ENCODE results near the gene BAIAP3. TPM values are rescaled to one million over a fixed set of nuclear protein-coding genes. Genes with fewer than 3 reads are reported as not detected.

The BAIAP3 gene
- total RNA-seq, 1 donor from 2014 or later, result 8.4 TPM

- Histone ChIP-seq H3K27me3 (ENCODE audit: low read depth) (no peaks in the 10 kb centered on the region), H3K36me3 (peaks cover 30% of the 10 kb centered on the region), H3K27ac (no peak overlapping the region), H3K9me3 (no peaks in the 10 kb centered on the region), H3K4me1 (peaks cover 27% of the 10 kb centered on the region), H3K4me3 (no peak overlapping the region)
- intact Hi-C loops (cut with DNase I), result no loop called here
- TF ChIP-seq CTCF (IDR thresholded peaks at IDR 0.05), result no peak
- no peak for DNase-seq
- no peak for ATAC-seq
Measured at GRCh38 chr16:1347286-1347855, 13.9 kb downstream of the BAIAP3 start.

GRCh38 chr16:1347962-1348361, 14.5 kb downstream of the BAIAP3 start:
- Histone ChIP-seq H3K4me1 (peaks cover 29% of the 10 kb centered on the region), H3K4me3 (no peak overlapping the region), H3K27me3 (ENCODE audit: low read depth) (no peaks in the 10 kb centered on the region), H3K9me3 (no peaks in the 10 kb centered on the region), H3K27ac (no peak overlapping the region), H3K36me3 (peaks cover 30% of the 10 kb centered on the region)
- ATAC-seq (no peak), DNase-seq (no peak)
- intact Hi-C loops (cut with DNase I), result no loop called here
- no peak for TF ChIP-seq CTCF (IDR thresholded peaks at IDR 0.05)

- peaks cover 30% of the 10 kb centered on the region for H3K36me3 ChIP-seq
Measured at GRCh38 chr16:1348441-1348840, 15.0 kb downstream of the BAIAP3 start.

GRCh38 chr16:1348926-1349325, 15.5 kb downstream of the BAIAP3 start:
- Histone ChIP-seq H3K9me3 (no peaks in the 10 kb centered on the region), H3K4me3 (no peak overlapping the region), H3K27ac (no peak overlapping the region), H3K27me3 (ENCODE audit: low read depth) (no peaks in the 10 kb centered on the region), H3K36me3 (peaks cover 30% of the 10 kb centered on the region), H3K4me1 (peaks cover 31% of the 10 kb centered on the region)
- ATAC-seq, result no peak
- TF ChIP-seq CTCF (IDR thresholded peaks at IDR 0.05), result no peak
- no peak for DNase-seq
- intact Hi-C loops (cut with DNase I), result no loop called here

More at GRCh38 chr16:1348441-1348840, 15.0 kb downstream of the BAIAP3 start:
- intact Hi-C loops (cut with DNase I), result no loop called here
- H3K4me1 ChIP-seq, result peaks cover 30% of the 10 kb centered on the region
- H3K9me3 ChIP-seq, result no peaks in the 10 kb centered on the region
- DNase-seq (no peak), ATAC-seq (no peak)
- H3K27ac ChIP-seq, result no peak overlapping the region
- H3K27me3 ChIP-seq (ENCODE audit: low read depth), result no peaks in the 10 kb centered on the region
- no peak for TF ChIP-seq CTCF (IDR thresholded peaks at IDR 0.05)
- H3K4me3 ChIP-seq, result no peak overlapping the region

- Histone ChIP-seq H3K36me3 (peaks cover 30% of the 10 kb centered on the region), H3K4me1 (peaks cover 35% of the 10 kb centered on the region), H3K27me3 (ENCODE audit: low read depth) (no peaks in the 10 kb centered on the region), H3K9me3 (no peaks in the 10 kb centered on the region), H3K27ac (no peak overlapping the region), H3K4me3 (no peak overlapping the region)
- intact Hi-C loops (cut with DNase I), result no loop called here
- DNase-seq (no peak), ATAC-seq (no peak)
- TF ChIP-seq CTCF (IDR thresholded peaks at IDR 0.05), result no peak
Measured at GRCh38 chr16:1349351-1349750, 15.9 kb downstream of the BAIAP3 start.
